Measurements from ENCODE around the gene FREY1. TPM values are rescaled to one million over a fixed set of nuclear protein-coding genes. Genes with fewer than 3 reads are reported as not detected.

FREY1 gene, protein sequence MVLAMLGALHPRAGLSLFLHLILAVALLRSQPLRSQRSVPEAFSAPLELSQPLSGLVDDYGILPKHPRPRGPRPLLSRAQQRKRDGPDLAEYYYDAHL
- total RNA-seq (0.77 and 0.83 TPM in 2 replicates), polyA plus RNA-seq (0.11 TPM in 1 of 2 replicates, not detected in the other), polyA minus RNA-seq (ENCODE audit: low replicate concordance) (0.79 TPM in 1 of 2 replicates, not detected in the other)
- polyA plus RNA-seq (2012): not detected in 2 replicates

DNA sequence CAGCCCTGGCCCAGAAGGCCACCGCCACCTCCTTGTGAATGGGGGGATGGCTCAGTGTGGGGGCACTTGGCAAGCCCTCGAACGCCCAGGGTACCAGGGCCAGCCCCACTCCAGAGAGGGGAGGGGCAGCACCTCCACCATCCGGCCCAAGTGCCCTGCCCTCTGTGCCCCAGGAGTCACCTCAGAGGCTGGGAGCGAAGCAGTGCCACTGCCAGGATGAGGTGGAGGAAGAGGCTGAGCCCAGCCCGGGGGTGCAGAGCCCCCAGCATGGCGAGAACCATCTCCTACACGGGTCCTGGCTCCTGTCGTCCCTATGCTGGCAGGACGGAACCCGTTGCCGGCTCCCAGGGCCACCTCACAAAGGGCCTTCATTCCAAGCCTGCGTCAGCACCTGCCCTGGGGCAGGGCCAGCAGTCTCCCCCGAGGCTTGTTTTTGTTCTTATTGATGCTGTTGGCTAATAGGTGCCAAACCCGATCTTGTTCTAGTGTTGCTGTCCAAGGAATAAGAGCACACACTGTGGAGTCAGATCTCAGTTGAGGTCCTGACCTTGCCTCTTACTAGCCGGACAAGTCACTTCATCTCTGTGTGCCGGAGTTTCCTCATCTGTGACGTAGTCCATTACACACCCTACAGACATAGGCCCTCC lies at the start of gene FREY1:
FREY1 (minus strand) TSS at position 307 of the 647 bp plus-strand sequence; CDS start at position 281, 26 bp downstream.
- peaks cover 12% of the 10 kb centered on the region for H3K36me3 ChIP-seq (ENCODE audit: control insufficient read depth, insufficient read depth, low read length)
- no peaks in the 10 kb centered on the region for H4K20me1 ChIP-seq (ENCODE audit: control insufficient read depth, extremely low read depth, insufficient read depth, low read length)
- no peak within 1 kb of the TSS for H3K27ac ChIP-seq (ENCODE audit: insufficient read depth, low read length)
- no peak for DNase-seq (ENCODE audit: low read depth in 2 of 2)
- no peak within 1 kb of the TSS for H2AFZ ChIP-seq (ENCODE audit: low read length)
- no peak within 1 kb of the TSS for H3K4me2 ChIP-seq (ENCODE audit: extremely low read depth, insufficient read depth, low read length)
- TF ChIP-seq, protein P1, sequence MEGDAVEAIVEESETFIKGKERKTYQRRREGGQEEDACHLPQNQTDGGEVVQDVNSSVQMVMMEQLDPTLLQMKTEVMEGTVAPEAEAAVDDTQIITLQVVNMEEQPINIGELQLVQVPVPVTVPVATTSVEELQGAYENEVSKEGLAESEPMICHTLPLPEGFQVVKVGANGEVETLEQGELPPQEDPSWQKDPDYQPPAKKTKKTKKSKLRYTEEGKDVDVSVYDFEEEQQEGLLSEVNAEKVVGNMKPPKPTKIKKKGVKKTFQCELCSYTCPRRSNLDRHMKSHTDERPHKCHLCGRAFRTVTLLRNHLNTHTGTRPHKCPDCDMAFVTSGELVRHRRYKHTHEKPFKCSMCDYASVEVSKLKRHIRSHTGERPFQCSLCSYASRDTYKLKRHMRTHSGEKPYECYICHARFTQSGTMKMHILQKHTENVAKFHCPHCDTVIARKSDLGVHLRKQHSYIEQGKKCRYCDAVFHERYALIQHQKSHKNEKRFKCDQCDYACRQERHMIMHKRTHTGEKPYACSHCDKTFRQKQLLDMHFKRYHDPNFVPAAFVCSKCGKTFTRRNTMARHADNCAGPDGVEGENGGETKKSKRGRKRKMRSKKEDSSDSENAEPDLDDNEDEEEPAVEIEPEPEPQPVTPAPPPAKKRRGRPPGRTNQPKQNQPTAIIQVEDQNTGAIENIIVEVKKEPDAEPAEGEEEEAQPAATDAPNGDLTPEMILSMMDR (conservative IDR thresholded peaks at IDR 0.05 in 1 of 2, IDR thresholded peaks at IDR 0.05 in 1 of 2; ENCODE audit: low read depth in 1 of 2, low read length in 2 of 2): no peak
- no peak for TF ChIP-seq EZH2 (IDR thresholded peaks at IDR 0.05; ENCODE audit: low read length, missing control alignments)
- H3K27me3 ChIP-seq (ENCODE audit: control insufficient read depth, insufficient read depth, low read length): no peaks in the 10 kb centered on the region
- H3K9ac ChIP-seq (ENCODE audit: insufficient read depth, low read length): no peak within 1 kb of the TSS
- no peaks in the 10 kb centered on the region for H3K4me1 ChIP-seq (ENCODE audit: control insufficient read depth, extremely low read depth, insufficient read depth, low read length)
- H3K9me3 ChIP-seq (ENCODE audit: control insufficient read depth, insufficient read depth, low read depth, low read length): no peaks in the 10 kb centered on the region
- no peak within 1 kb of the TSS for H3K4me3 ChIP-seq (replicated peaks in 1 of 4; ENCODE audit: control extremely low read depth in 1 of 4, insufficient read depth in 1 of 4, low read depth in 3 of 4, low read length in 4 of 4)
- no peaks in the 10 kb centered on the region for H3K79me2 ChIP-seq (ENCODE audit: control insufficient read depth, insufficient read depth, low read length)

DNA sequence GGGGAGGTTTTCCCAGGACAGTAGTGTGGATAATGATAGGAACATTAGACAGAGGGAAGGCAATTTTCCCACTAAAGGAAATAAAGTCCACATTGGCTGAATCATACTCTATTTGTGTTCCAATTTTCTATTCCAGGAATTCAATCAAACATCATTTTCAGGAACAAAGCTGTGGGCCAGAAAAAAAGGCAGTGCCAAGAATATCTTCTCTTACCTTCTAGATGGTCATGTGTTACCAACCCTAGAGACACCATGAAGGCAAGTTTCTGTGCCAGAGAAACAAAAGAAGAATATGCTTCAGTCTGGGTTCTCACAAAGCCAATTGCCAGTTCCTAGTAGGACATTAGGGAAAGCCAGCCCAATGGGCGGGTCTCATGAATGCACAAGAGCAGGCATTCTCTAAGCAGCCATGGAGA lies 42.9 kb upstream of the FREY1 start:
- H4K20me1 ChIP-seq (ENCODE audit: control insufficient read depth, extremely low read depth, insufficient read depth, low read length): no peaks in the 10 kb centered on the region
- no peak overlapping the region for H2AFZ ChIP-seq (ENCODE audit: low read length)
- H3K36me3 ChIP-seq (ENCODE audit: control insufficient read depth, insufficient read depth, low read length): peaks cover 4% of the 10 kb centered on the region
- H3K4me2 ChIP-seq (ENCODE audit: extremely low read depth, insufficient read depth, low read length): no peak overlapping the region
- DNase-seq (ENCODE audit: low read depth in 2 of 2): peak in 1 of 2 donors; percentile 35
- H3K4me3 ChIP-seq (replicated peaks in 1 of 4; ENCODE audit: control extremely low read depth in 1 of 4, insufficient read depth in 1 of 4, low read depth in 3 of 4, low read length in 4 of 4): no peak overlapping the region
- H3K4me1 ChIP-seq (ENCODE audit: control insufficient read depth, extremely low read depth, insufficient read depth, low read length): no peaks in the 10 kb centered on the region
- H3K9ac ChIP-seq (ENCODE audit: insufficient read depth, low read length): no peak overlapping the region
- H3K9me3 ChIP-seq (ENCODE audit: control insufficient read depth, insufficient read depth, low read depth, low read length): no peaks in the 10 kb centered on the region
- H3K27ac ChIP-seq (ENCODE audit: insufficient read depth, low read length): no peak overlapping the region
- TF ChIP-seq, protein P1 (conservative IDR thresholded peaks at IDR 0.05 in 1 of 2, IDR thresholded peaks at IDR 0.05 in 1 of 2; ENCODE audit: low read depth in 1 of 2, low read length in 2 of 2): no peak
- TF ChIP-seq EZH2 (IDR thresholded peaks at IDR 0.05; ENCODE audit: low read length, missing control alignments): no peak
- no peaks in the 10 kb centered on the region for H3K27me3 ChIP-seq (ENCODE audit: control insufficient read depth, insufficient read depth, low read length)
- no peaks in the 10 kb centered on the region for H3K79me2 ChIP-seq (ENCODE audit: control insufficient read depth, insufficient read depth, low read length)

DNA sequence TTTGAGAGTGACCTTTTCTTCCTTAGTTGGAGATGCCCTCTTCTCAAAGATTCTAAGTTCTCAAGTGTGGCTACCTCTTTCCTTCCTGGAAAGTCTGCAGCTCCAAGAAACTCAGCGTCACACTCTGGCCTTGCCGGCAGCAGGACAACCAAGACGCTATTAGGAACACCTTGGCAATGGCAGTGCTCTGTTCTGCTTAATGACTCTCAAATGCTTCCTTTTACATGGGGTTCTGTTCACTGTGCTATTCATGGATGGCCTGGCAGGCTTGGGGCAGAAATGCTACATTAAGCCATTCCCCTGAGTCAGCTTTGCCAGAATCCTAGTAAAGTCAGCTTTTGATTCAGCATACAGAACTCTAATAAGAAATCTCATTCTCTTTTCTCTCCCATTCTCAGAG lies 41.3 kb upstream of the FREY1 start:
- H4K20me1 ChIP-seq (ENCODE audit: control insufficient read depth, extremely low read depth, insufficient read depth, low read length): no peaks in the 10 kb centered on the region
- H3K4me2 ChIP-seq (ENCODE audit: extremely low read depth, insufficient read depth, low read length): no peak overlapping the region
- TF ChIP-seq, protein P1 (conservative IDR thresholded peaks at IDR 0.05 in 1 of 2, IDR thresholded peaks at IDR 0.05 in 1 of 2; ENCODE audit: low read depth in 1 of 2, low read length in 2 of 2): no peak
- TF ChIP-seq EZH2 (IDR thresholded peaks at IDR 0.05; ENCODE audit: low read length, missing control alignments): no peak
- DNase-seq (ENCODE audit: low read depth in 2 of 2): no peak
- H3K27me3 ChIP-seq (ENCODE audit: control insufficient read depth, insufficient read depth, low read length): no peaks in the 10 kb centered on the region
- H3K9ac ChIP-seq (ENCODE audit: insufficient read depth, low read length): no peak overlapping the region
- H2AFZ ChIP-seq (ENCODE audit: low read length): no peak overlapping the region
- H3K27ac ChIP-seq (ENCODE audit: insufficient read depth, low read length): no peak overlapping the region
- no peak overlapping the region for H3K4me3 ChIP-seq (replicated peaks in 1 of 4; ENCODE audit: control extremely low read depth in 1 of 4, insufficient read depth in 1 of 4, low read depth in 3 of 4, low read length in 4 of 4)
- H3K79me2 ChIP-seq (ENCODE audit: control insufficient read depth, insufficient read depth, low read length): no peaks in the 10 kb centered on the region
- no peaks in the 10 kb centered on the region for H3K4me1 ChIP-seq (ENCODE audit: control insufficient read depth, extremely low read depth, insufficient read depth, low read length)
- H3K36me3 ChIP-seq (ENCODE audit: control insufficient read depth, insufficient read depth, low read length): peaks cover 4% of the 10 kb centered on the region
- H3K9me3 ChIP-seq (ENCODE audit: control insufficient read depth, insufficient read depth, low read depth, low read length): no peaks in the 10 kb centered on the region
